Measurements from ENCODE around the gene COL2A1. TPM values are rescaled to one million over a fixed set of nuclear protein-coding genes. Genes with fewer than 3 reads are reported as not detected.

Gene COL2A1
- total RNA-seq, 4 donors from 2014 or later: 0.16 to 4.2 (median 1.9) TPM

DNA sequence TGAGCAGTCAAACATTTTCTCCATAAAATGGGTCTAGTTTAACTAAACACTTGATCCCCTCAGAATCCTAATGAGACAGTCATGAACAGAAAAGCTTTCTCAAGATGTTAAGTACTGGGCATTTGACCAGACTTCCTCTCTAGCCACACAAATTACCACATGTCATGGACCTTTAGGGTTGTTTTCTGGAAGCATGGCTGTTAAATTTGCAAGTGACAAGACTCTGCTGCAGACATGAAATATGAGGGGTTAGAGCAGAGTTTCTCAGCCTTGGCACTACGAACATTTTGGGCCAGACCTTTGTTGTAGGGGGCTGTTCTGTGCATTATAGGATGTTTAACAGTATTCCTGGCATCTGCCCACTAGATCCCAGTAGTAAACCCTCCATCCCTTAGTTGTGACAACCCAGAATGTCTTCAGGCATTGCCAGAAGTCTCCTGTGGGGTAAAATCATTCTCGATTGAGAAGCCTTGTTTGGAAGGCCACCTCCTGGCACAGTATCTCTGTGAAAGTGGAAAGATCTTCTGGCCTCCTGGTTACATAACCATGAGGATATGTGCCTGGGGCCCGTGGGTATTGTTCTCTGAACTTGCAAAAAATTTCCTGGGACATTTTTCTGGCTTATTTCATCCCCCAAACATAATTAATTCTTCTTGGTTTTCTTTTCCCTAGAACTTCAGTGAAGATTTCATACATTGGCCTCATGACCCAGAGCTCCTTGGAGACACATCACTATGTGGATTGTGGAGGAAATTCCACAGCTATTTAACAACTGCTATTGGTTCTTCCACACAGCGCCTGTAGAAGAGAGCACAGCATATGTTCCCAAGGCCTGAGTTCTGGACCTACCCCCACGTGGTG is 36.6 kb downstream of the COL2A1 start:
- intact Hi-C loops (cut with DNase I; ENCODE audit: low total_unique reads): no loop called here
- no peaks in the 10 kb centered on the region for H3K36me3 ChIP-seq
- H3K9me3 ChIP-seq: no peaks in the 10 kb centered on the region
- H3K4me1 ChIP-seq: peaks cover 15 to 29% (median 20%) of the 10 kb centered on the region in 4 donors
- no peaks in the 10 kb centered on the region for H3K27me3 ChIP-seq
- 45 to 64% methylated on average over 2 to 5 of the region's 5 CpGs for WGBS, 2 donors (ENCODE audit: low coverage in 1 of 2)
- no peak overlapping the region for H3K4me3 ChIP-seq
- DNase-seq: no peak
- TF ChIP-seq POLR2A (IDR thresholded peaks at IDR 0.05): no peak
- TF ChIP-seq, protein P1, sequence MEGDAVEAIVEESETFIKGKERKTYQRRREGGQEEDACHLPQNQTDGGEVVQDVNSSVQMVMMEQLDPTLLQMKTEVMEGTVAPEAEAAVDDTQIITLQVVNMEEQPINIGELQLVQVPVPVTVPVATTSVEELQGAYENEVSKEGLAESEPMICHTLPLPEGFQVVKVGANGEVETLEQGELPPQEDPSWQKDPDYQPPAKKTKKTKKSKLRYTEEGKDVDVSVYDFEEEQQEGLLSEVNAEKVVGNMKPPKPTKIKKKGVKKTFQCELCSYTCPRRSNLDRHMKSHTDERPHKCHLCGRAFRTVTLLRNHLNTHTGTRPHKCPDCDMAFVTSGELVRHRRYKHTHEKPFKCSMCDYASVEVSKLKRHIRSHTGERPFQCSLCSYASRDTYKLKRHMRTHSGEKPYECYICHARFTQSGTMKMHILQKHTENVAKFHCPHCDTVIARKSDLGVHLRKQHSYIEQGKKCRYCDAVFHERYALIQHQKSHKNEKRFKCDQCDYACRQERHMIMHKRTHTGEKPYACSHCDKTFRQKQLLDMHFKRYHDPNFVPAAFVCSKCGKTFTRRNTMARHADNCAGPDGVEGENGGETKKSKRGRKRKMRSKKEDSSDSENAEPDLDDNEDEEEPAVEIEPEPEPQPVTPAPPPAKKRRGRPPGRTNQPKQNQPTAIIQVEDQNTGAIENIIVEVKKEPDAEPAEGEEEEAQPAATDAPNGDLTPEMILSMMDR (IDR thresholded peaks at IDR 0.05): no peak
- TF ChIP-seq POLR2AphosphoS5 (IDR thresholded peaks at IDR 0.05): no peak
- H3K27ac ChIP-seq: peak overlapping the region in 1 of 4 donors; percentile 10
- in situ Hi-C loops (cut with MboI; ENCODE audit: low pct_ligation_motif_present in 1 of 4, low pct_unique_long_range_greater_than_20kb in 1 of 4, low sequenced_read_pairs in 3 of 4): loop anchor here in 3 of 4 donors (25.0 kb wide), 2 partner anchors 195 to 230 kb away; partner anchors contain the start of genes ASB8 (in 3 of the 3) and ENDOU (in 1 of the 3)

DNA sequence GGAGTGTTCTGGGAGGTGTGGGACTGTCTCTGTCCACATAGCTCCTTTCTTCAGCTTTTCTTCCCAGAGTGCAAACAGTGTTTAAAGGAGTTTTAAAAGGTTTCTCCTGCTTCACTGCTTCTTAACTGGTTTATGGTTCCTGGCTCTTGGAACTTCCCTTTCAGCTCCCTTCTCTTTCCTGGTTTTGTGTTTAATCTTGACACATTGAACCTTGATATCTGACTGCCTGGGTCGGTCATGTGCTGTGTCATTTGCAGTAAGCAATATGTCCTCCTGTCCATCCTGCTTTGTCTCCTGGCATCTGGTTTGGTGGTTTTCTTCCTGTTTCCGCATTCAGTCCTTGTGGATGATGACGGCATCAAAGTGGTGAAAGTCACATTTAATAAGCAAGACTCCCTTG is 38.7 kb downstream of the COL2A1 start:
- 54 to 69% methylated on average over 2 to 3 of the region's 3 CpGs for WGBS, 2 donors (ENCODE audit: low coverage in 1 of 2)
- H3K27ac ChIP-seq: peak overlapping the region; percentile 80 to 87 (median 86)
- TF ChIP-seq POLR2A (IDR thresholded peaks at IDR 0.05) (peak; percentile 29), POLR2AphosphoS5 (IDR thresholded peaks at IDR 0.05) (peak; percentile 11 to 59 (median 42))
- TF ChIP-seq, protein P1 (IDR thresholded peaks at IDR 0.05): no peak
- intact Hi-C loops (cut with DNase I; ENCODE audit: low total_unique reads): no loop called here
- H3K4me1 ChIP-seq: peaks cover 15 to 29% (median 20%) of the 10 kb centered on the region in 4 donors
- H3K36me3 ChIP-seq: no peaks in the 10 kb centered on the region
- H3K4me3 ChIP-seq: no peak overlapping the region
- in situ Hi-C loops (cut with MboI; ENCODE audit: low pct_ligation_motif_present in 1 of 4, low pct_unique_long_range_greater_than_20kb in 1 of 4, low sequenced_read_pairs in 3 of 4): loop anchor here in 3 of 4 donors (25.0 kb wide), 2 partner anchors 197 to 228 kb away; partner anchors contain the start of genes ASB8 (in 3 of the 3) and ENDOU (in 1 of the 3)
- H3K27me3 ChIP-seq: no peaks in the 10 kb centered on the region
- peak; percentile 51 for DNase-seq
- no peaks in the 10 kb centered on the region for H3K9me3 ChIP-seq

DNA sequence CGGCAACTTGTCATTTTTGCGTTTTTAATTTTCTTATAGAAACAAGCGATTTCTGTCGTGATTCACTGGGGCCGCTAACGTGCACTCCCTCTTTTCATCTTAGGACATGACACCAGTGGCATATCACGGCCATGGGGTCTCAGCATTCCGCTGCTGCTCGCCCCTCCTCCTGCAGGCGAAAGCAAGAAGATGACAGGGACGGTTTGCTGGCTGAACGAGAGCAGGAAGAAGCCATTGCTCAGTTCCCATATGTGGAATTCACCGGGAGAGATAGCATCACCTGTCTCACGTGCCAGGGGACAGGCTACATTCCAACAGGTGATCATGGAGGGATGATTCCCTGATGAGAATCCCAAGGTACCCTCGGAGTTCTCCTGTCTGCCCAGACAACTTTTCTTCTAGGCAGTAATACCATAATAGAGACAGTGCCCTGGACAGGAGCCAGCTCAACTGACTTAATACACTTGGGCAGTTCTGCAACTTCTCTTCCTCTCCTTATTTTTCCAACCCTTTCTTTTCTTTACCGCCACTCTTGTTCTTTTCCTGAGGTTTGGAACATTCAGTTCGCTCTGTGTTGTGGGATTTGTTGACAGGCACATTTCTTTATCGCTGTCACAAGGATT is 40.1 kb downstream of the COL2A1 start:
- Histone ChIP-seq H3K27me3 (no peaks in the 10 kb centered on the region), H3K9me3 (no peaks in the 10 kb centered on the region), H3K36me3 (no peaks in the 10 kb centered on the region), H3K27ac (peak overlapping the region; percentile 80 to 87 (median 86)), H3K4me3 (peak overlapping the region; percentile 70 to 100 (median 82)), H3K4me1 (peaks cover 15 to 29% (median 20%) of the 10 kb centered on the region in 4 donors)
- peak; percentile 35 for DNase-seq
- TF ChIP-seq POLR2A (IDR thresholded peaks at IDR 0.05) (no peak), EP300 (IDR thresholded peaks at IDR 0.05; ENCODE audit: low read depth) (no peak), POLR2AphosphoS5 (IDR thresholded peaks at IDR 0.05) (no peak)
- TF ChIP-seq, protein P1 (IDR thresholded peaks at IDR 0.05): no peak
- in situ Hi-C loops (cut with MboI; ENCODE audit: low pct_ligation_motif_present in 1 of 4, low pct_unique_long_range_greater_than_20kb in 1 of 4, low sequenced_read_pairs in 3 of 4): loop anchor here in 3 of 4 donors (25.0 kb wide), 2 partner anchors 198 to 227 kb away; partner anchors contain the start of genes ASB8 (in 3 of the 3) and ENDOU (in 1 of the 3)
- intact Hi-C loops (cut with DNase I; ENCODE audit: low total_unique reads): no loop called here
- 15 to 46% methylated on average over 6 to 18 of the region's 18 CpGs for WGBS, 2 donors (ENCODE audit: low coverage in 1 of 2)

All from transverse colon (tissue), 4 donors.